DOHH2 (cell line): ENCODE measurements around the gene JARID2.
"Not testable (repeated sequence)": the region's sequence is repeated elsewhere in the genome, so short reads cannot be mapped to it uniquely, and the experiment has no call there.

Experiments
- H3F3A ChIP-seq: fragments of 200-600 bp; sonication (generic), shearing (Covaris generic); 2 replicates; pipeline ENCODE4 v1.6.0; 2016; ENCODE audit warnings: antibody characterized with exemption, mild to moderate bottlenecking; ENCODE audit not compliant: control insufficient read depth, insufficient read depth
- H3K27ac ChIP-seq: fragments of 200-600 bp; sonication (generic); 2 replicates; pipeline ENCODE4 v1.5.1; 2014; ENCODE audit warnings: low read depth, mild to moderate bottlenecking, low read length, moderate library complexity
- H3K27me3 ChIP-seq: fragments of 200-600 bp; sonication (generic); 2 replicates; pipeline ENCODE4 v1.6.1; 2014; ENCODE audit warnings: mild to moderate bottlenecking, low read length, mixed read lengths; ENCODE audit not compliant: control insufficient read depth
- H3K36me3 ChIP-seq: fragments of 200-600 bp; sonication (generic); 2 replicates; pipeline ENCODE4 v1.6.1; 2014; ENCODE audit warnings: mild to moderate bottlenecking, low read length, moderate library complexity, mixed read lengths; ENCODE audit not compliant: control insufficient read depth
- H3K4me1 ChIP-seq: fragments of 200-600 bp; sonication (generic); 2 replicates; pipeline ENCODE4 v1.6.1; 2014; ENCODE audit warnings: mild to moderate bottlenecking, low read length, mixed read lengths; ENCODE audit not compliant: control insufficient read depth
- H3K4me2 ChIP-seq: fragments of 200-600 bp; sonication (generic); 2 replicates; pipeline ENCODE4 v1.6.0; 2014; ENCODE audit warnings: mild to moderate bottlenecking, low read length, moderate library complexity
- H3K4me3 ChIP-seq: fragments of 200-600 bp; sonication (generic); 2 replicates; pipeline ENCODE4 v1.5.1; 2014; ENCODE audit warnings: mild to moderate bottlenecking, low read length, mixed read lengths
- H3K79me2 ChIP-seq: fragments of 200-600 bp; sonication (generic); 2 replicates; pipeline ENCODE4 v1.6.1; 2014; ENCODE audit warnings: mild to moderate bottlenecking, low read length, mixed read lengths; ENCODE audit not compliant: control insufficient read depth
- H3K9me2 ChIP-seq: fragments of 200-600 bp; sonication (generic); replicated peaks from 2 replicates; pipeline ENCODE4 v1.6.1; 2014; ENCODE audit warnings: mild to moderate bottlenecking, low read length, mixed read lengths; ENCODE audit not compliant: control insufficient read depth
- H3K9me3 ChIP-seq: fragments of 200-600 bp; sonication (generic); 2 replicates; pipeline ENCODE4 v1.6.1; 2014; ENCODE audit warnings: antibody characterized with exemption, low read length, mixed read lengths; ENCODE audit not compliant: control insufficient read depth, insufficient read depth
- H4K20me1 ChIP-seq: fragments of 200-600 bp; sonication (generic); 2 replicates; pipeline ENCODE4 v1.6.0; 2014; ENCODE audit warnings: low read depth, mild to moderate bottlenecking, antibody characterized with exemption, low read length, moderate library complexity; ENCODE audit not compliant: control insufficient read depth, insufficient read depth
- CTCF ChIP-seq: fragments of 200-600 bp; sonication (generic); IDR thresholded peaks from one replicate; pipeline ENCODE4 v1.5.1; 2014; ENCODE audit warnings: antibody characterized with exemption, mild to moderate bottlenecking, low read depth, low read length; ENCODE audit not compliant: poor library complexity, severe bottlenecking
- EZH2phosphoT487 ChIP-seq: fragments of 200-600 bp; sonication (generic); IDR thresholded peaks from 2 replicates; pipeline ENCODE4 v1.6.1; 2017; ENCODE audit warnings: borderline replicate concordance, mild to moderate bottlenecking, antibody characterized with exemption, low read length, moderate library complexity, mixed read lengths

Gene JARID2

DNA sequence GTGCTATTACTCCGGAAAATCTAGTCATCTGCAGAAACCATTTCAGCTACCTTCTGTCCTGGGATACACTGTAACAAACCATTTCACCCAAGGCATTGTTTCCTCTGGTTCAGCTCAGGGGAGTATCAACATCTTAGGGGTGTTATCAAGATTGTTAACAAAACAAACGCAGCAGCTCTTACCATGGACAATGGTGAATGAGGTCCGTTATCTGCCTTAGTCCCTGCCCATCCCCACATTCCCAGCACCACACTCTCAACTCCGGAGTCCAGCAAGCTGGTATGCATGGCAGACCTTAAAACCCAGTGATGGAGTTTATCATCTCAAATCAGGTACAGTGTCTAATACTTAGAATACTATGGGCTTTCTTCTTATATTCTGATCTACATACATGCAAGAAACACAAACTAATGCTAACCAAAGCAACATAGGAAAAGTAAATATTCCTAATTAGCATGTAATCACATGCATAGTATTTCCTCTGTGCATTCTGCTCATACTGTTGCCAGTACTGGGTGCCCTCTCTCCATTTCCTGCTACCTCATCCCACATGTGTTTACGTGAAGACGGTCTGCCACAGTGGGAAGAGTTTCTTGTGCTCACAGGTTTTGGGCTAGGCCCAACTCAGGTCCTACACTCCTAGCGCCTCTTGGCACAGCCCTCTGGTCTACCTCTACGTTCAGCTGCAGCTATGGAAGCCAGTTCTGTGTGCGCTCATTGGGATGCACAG is 293.1 kb downstream of the JARID2 start:
- Histone ChIP-seq H3K9me2 (no peaks in the 10 kb centered on the region), H3K9me3 (no peaks in the 10 kb centered on the region), H3K36me3 (no peaks in the 10 kb centered on the region), H3F3A (no peaks in the 10 kb centered on the region), H3K4me1 (peaks cover 9% of the 10 kb centered on the region), H4K20me1 (no peaks in the 10 kb centered on the region), H3K79me2 (no peaks in the 10 kb centered on the region; the same call in 1 of the 2 replicates), H3K27ac (no peak overlapping the region), H3K27me3 (no peaks in the 10 kb centered on the region), H3K4me2 (no peak overlapping the region), H3K4me3 (no peak overlapping the region)
- TF ChIP-seq CTCF (no peak), EZH2phosphoT487 (no peak)

DNA sequence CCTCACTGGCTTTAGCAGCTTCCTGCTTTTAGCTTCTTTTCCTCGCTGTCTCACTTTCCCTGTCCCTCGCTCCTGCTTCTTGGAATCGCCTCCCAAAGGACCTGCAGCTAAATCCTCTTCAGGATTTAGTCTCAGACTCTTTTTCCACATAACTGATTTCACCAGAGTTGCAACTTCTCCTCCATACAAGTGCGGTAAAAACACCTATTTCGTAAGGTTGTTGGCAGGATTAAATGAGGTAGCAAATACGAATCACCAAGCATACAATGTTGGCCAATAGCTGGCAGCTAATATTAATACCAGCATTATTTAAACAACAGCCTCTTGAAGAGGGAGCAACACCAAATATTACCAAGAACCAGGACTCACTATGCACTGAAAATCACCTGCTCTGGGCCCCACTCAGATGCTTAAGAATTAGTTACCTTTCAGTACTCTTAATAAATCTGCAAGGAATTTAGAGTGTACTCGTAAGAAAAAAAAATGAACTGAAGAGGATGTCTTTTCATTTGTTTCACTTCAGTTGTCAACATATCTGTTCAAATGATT is 293.9 kb downstream of the JARID2 start:
- Histone ChIP-seq H3K27me3 (no peaks in the 10 kb centered on the region), H3K4me2 (no peak overlapping the region), H3K4me1 (peaks cover 12% of the 10 kb centered on the region), H3F3A (0 out of 2 replicates have a peak, but pooled peaks cover 2% of the 10 kb centered on the region), H3K79me2 (no peaks in the 10 kb centered on the region; the same call in 1 of the 2 replicates), H3K4me3 (no peak overlapping the region), H3K9me3 (no peaks in the 10 kb centered on the region; the same call in 1 of the 2 replicates), H3K27ac (no peak overlapping the region), H4K20me1 (no peaks in the 10 kb centered on the region), H3K9me2 (no peaks in the 10 kb centered on the region), H3K36me3 (no peaks in the 10 kb centered on the region)
- TF ChIP-seq CTCF = no peak
- TF ChIP-seq EZH2phosphoT487 = no peak

- not testable (repeated sequence) for H3K79me2 ChIP-seq, H3F3A ChIP-seq, H3K27me3 ChIP-seq, H3K4me3 ChIP-seq, H3K36me3 ChIP-seq, H3K4me2 ChIP-seq, H3K9me3 ChIP-seq, H3K27ac ChIP-seq, H4K20me1 ChIP-seq, H3K9me2 ChIP-seq
- peaks cover 12% of the 10 kb centered on the region for H3K4me1 ChIP-seq
These were observed 297.6 kb downstream of the JARID2 start for GRCh38 chr6:15543332-15543917.

- Histone ChIP-seq H3K4me1 (peaks cover 12% of the 10 kb centered on the region), H3K27me3 (no peaks in the 10 kb centered on the region), H3K4me2 (no peak overlapping the region), H3K36me3 (no peaks in the 10 kb centered on the region), H3K9me3 (no peaks in the 10 kb centered on the region; the same call in 1 of the 2 replicates), H4K20me1 (no peaks in the 10 kb centered on the region), H3K4me3 (no peak overlapping the region), H3F3A (0 out of 2 replicates have a peak, but pooled peaks cover 2% of the 10 kb centered on the region), H3K27ac (no peak overlapping the region), H3K9me2 (no peaks in the 10 kb centered on the region), H3K79me2 (peaks cover 6% of the 10 kb centered on the region; the same call in 1 of the 2 replicates)
- no peak for TF ChIP-seq EZH2phosphoT487
- TF ChIP-seq CTCF = no peak
These were observed 298.5 kb downstream of the JARID2 start for GRCh38 chr6:15544321-15544900.
